ENCODE measurements around the gene PTPRD.

- no peak for TF ChIP-seq POLR2AphosphoS5 (IDR thresholded peaks at IDR 0.05; ENCODE audit: low read depth, low read length)
- TF ChIP-seq, protein P1, sequence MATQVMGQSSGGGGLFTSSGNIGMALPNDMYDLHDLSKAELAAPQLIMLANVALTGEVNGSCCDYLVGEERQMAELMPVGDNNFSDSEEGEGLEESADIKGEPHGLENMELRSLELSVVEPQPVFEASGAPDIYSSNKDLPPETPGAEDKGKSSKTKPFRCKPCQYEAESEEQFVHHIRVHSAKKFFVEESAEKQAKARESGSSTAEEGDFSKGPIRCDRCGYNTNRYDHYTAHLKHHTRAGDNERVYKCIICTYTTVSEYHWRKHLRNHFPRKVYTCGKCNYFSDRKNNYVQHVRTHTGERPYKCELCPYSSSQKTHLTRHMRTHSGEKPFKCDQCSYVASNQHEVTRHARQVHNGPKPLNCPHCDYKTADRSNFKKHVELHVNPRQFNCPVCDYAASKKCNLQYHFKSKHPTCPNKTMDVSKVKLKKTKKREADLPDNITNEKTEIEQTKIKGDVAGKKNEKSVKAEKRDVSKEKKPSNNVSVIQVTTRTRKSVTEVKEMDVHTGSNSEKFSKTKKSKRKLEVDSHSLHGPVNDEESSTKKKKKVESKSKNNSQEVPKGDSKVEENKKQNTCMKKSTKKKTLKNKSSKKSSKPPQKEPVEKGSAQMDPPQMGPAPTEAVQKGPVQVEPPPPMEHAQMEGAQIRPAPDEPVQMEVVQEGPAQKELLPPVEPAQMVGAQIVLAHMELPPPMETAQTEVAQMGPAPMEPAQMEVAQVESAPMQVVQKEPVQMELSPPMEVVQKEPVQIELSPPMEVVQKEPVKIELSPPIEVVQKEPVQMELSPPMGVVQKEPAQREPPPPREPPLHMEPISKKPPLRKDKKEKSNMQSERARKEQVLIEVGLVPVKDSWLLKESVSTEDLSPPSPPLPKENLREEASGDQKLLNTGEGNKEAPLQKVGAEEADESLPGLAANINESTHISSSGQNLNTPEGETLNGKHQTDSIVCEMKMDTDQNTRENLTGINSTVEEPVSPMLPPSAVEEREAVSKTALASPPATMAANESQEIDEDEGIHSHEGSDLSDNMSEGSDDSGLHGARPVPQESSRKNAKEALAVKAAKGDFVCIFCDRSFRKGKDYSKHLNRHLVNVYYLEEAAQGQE (IDR thresholded peaks at IDR 0.05; ENCODE audit: insufficient read depth in 1 of 2, low read depth in 2 of 2, low read length in 2 of 2), result no peak
- TF ChIP-seq TAF1 (IDR thresholded peaks at IDR 0.05; ENCODE audit: borderline replicate concordance, insufficient read depth, low read length), result no peak
- no peak for TF ChIP-seq SIN3A (IDR thresholded peaks at IDR 0.05; ENCODE audit: borderline replicate concordance, insufficient read depth, low read length)
Observed at GRCh38 chr9:8477450-8477849, 2135.4 kb downstream of the PTPRD start.

All from PFSK-1 (cell line).